ENCODE results near the gene MICB.
"Not testable (repeated sequence)": the region's sequence is repeated elsewhere in the genome, so short reads cannot be mapped to it uniquely, and the experiment has no call there.

- TF ChIP-seq POLR2A, CTCF (IDR thresholded peaks at IDR 0.05): not testable (repeated sequence)
These were observed 10.3 kb upstream of the MICB start for GRCh38 chr6:31487674-31488073.

Data from gastroesophageal sphincter (tissue), 3 donors.